Measurements from ENCODE around the gene NPIPB2.

Gene NPIPB2

GRCh38 chr16:11892761-11893160, 49.1 kb downstream of the NPIPB2 start:
- H3K27ac ChIP-seq (ENCODE audit: low read depth, low read length): no peak overlapping the region
- no peak overlapping the region for H3K4me3 ChIP-seq (ENCODE audit: low read depth, low read length)
- H3K9ac ChIP-seq (ENCODE audit: low read length): no peak overlapping the region
- H3K9me3 ChIP-seq (ENCODE audit: control insufficient read depth, insufficient read depth, low read depth, low read length): no peaks in the 10 kb centered on the region
- no peaks in the 10 kb centered on the region for H3K4me1 ChIP-seq (ENCODE audit: control insufficient read depth, insufficient read depth, low read length)
- peaks cover 79% of the 10 kb centered on the region for H3K36me3 ChIP-seq (ENCODE audit: control insufficient read depth, insufficient read depth, low read length)
- no peaks in the 10 kb centered on the region for H3K27me3 ChIP-seq (ENCODE audit: control insufficient read depth, insufficient read depth, low read length)

- no peak overlapping the region for H3K27ac ChIP-seq (ENCODE audit: low read depth, low read length)
- peaks cover 84% of the 10 kb centered on the region for H3K36me3 ChIP-seq (ENCODE audit: control insufficient read depth, insufficient read depth, low read length)
- H3K4me1 ChIP-seq (ENCODE audit: control insufficient read depth, insufficient read depth, low read length): no peaks in the 10 kb centered on the region
- H3K9ac ChIP-seq (ENCODE audit: low read length): no peak overlapping the region
- no peaks in the 10 kb centered on the region for H3K9me3 ChIP-seq (ENCODE audit: control insufficient read depth, insufficient read depth, low read depth, low read length)
- H3K4me3 ChIP-seq (ENCODE audit: low read depth, low read length): no peak overlapping the region
- H3K27me3 ChIP-seq (ENCODE audit: control insufficient read depth, insufficient read depth, low read length): no peaks in the 10 kb centered on the region
Measured at GRCh38 chr16:11890231-11890965, 51.4 kb downstream of the NPIPB2 start.

GRCh38 chr16:11886881-11887280, 55.0 kb downstream of the NPIPB2 start:
- Histone ChIP-seq H3K36me3 (ENCODE audit: control insufficient read depth, insufficient read depth, low read length) (peaks cover 84% of the 10 kb centered on the region), H3K9me3 (ENCODE audit: control insufficient read depth, insufficient read depth, low read depth, low read length) (no peaks in the 10 kb centered on the region), H3K4me3 (ENCODE audit: low read depth, low read length) (no peak overlapping the region), H3K9ac (ENCODE audit: low read length) (no peak overlapping the region), H3K4me1 (ENCODE audit: control insufficient read depth, insufficient read depth, low read length) (no peaks in the 10 kb centered on the region), H3K27me3 (ENCODE audit: control insufficient read depth, insufficient read depth, low read length) (no peaks in the 10 kb centered on the region), H3K27ac (ENCODE audit: low read depth, low read length) (no peak overlapping the region)

- H3K9me3 ChIP-seq (ENCODE audit: control insufficient read depth, insufficient read depth, low read depth, low read length): no peaks in the 10 kb centered on the region
- H3K36me3 ChIP-seq (ENCODE audit: control insufficient read depth, insufficient read depth, low read length): peaks cover 89% of the 10 kb centered on the region
- no peaks in the 10 kb centered on the region for H3K27me3 ChIP-seq (ENCODE audit: control insufficient read depth, insufficient read depth, low read length)
- H3K4me3 ChIP-seq (ENCODE audit: low read depth, low read length): no peak overlapping the region
- no peak overlapping the region for H3K9ac ChIP-seq (ENCODE audit: low read length)
- H3K4me1 ChIP-seq (ENCODE audit: control insufficient read depth, insufficient read depth, low read length): no peaks in the 10 kb centered on the region
- no peak overlapping the region for H3K27ac ChIP-seq (ENCODE audit: low read depth, low read length)
Measured at GRCh38 chr16:11884035-11884434, 57.8 kb downstream of the NPIPB2 start.

GRCh38 chr16:11880007-11880406, 61.8 kb downstream of the NPIPB2 start:
- Histone ChIP-seq H3K4me1 (ENCODE audit: control insufficient read depth, insufficient read depth, low read length) (no peaks in the 10 kb centered on the region), H3K4me3 (ENCODE audit: low read depth, low read length) (no peak overlapping the region), H3K27me3 (ENCODE audit: control insufficient read depth, insufficient read depth, low read length) (no peaks in the 10 kb centered on the region), H3K36me3 (ENCODE audit: control insufficient read depth, insufficient read depth, low read length) (peaks cover 88% of the 10 kb centered on the region), H3K9ac (ENCODE audit: low read length) (no peak overlapping the region), H3K27ac (ENCODE audit: low read depth, low read length) (no peak overlapping the region), H3K9me3 (ENCODE audit: control insufficient read depth, insufficient read depth, low read depth, low read length) (no peaks in the 10 kb centered on the region)

GRCh38 chr16:11877374-11877773, 64.5 kb downstream of the NPIPB2 start:
- H3K36me3 ChIP-seq (ENCODE audit: control insufficient read depth, insufficient read depth, low read length): peaks cover 93% of the 10 kb centered on the region
- no peak overlapping the region for H3K4me3 ChIP-seq (ENCODE audit: low read depth, low read length)
- no peaks in the 10 kb centered on the region for H3K27me3 ChIP-seq (ENCODE audit: control insufficient read depth, insufficient read depth, low read length)
- no peak overlapping the region for H3K27ac ChIP-seq (ENCODE audit: low read depth, low read length)
- H3K9ac ChIP-seq (ENCODE audit: low read length): no peak overlapping the region
- no peaks in the 10 kb centered on the region for H3K9me3 ChIP-seq (ENCODE audit: control insufficient read depth, insufficient read depth, low read depth, low read length)
- no peaks in the 10 kb centered on the region for H3K4me1 ChIP-seq (ENCODE audit: control insufficient read depth, insufficient read depth, low read length)
